Stimulated activated CD8-positive, alpha-beta memory T cell treated with anti-CD3 and anti-CD28 coated beads, Interleukin-12 subunit alpha, Interleukin-12 subunit beta, amount 100 ng/mL, for 4 hours (primary cell): ENCODE data around the gene CASP3.

Experiments
- DNase-seq: peaks from one replicate; pipeline ENCODE4 v3.0.0-alpha.2; 2020; ENCODE audit warnings: low read depth

CASP3 gene

DNA sequence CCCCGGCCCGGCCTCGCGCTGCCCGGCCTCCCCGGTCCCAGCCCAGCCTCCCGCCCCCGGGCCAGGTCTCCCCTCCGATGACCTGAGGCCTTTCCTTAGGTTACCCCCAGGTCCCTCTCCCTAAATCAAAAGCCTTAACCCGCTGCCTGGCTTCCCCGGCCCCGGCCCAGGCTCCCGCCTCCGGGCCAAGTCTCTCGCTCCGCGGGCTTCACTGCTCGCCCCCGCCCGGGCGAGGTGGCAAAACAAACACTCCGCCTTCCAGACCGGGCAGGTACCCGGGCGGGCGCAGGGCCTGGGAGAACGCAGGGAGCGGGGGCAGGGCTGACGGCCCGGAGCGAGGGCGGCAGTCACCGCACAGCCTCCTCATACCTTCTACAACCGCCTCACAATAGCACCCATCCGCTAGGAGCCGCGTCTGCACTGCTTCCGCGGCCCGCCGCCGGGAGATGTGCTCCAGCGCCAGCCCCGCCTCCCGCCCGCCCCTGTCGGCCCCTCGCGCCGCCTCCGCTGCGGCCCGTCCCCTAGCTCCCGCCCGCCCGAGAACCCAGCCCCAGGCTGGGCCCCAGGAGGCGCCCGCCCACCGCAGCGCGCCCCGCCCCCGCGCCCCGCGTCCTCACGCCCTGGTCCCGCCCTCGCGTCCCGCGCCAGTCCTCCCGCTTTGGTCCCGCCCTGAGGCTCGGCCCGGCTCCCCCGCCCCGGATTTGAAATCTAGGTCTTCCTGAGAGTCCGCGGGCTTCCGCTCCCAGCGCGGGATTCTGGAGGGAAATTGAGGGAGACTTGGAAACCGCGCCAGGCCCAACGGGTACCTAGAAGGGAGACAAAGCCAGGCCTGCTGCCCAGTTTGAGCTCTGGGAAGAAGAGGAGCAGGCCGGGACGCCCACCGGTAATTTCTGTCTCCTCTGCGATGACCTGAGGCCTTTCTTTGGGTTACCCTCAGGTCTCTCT, at the start of gene CASP3, which contains the start of gene PRIMPOL:
CASP3 (minus strand) TSS at position 422 of the 945 bp plus-strand sequence. CDS start 10,994 bp downstream, outside the sequence.
PRIMPOL (plus strand) TSS at position 713 of the 945 bp plus-strand sequence. CDS start 7,403 bp downstream, outside the sequence.
- DNase-seq = peak; percentile 96

DNA sequence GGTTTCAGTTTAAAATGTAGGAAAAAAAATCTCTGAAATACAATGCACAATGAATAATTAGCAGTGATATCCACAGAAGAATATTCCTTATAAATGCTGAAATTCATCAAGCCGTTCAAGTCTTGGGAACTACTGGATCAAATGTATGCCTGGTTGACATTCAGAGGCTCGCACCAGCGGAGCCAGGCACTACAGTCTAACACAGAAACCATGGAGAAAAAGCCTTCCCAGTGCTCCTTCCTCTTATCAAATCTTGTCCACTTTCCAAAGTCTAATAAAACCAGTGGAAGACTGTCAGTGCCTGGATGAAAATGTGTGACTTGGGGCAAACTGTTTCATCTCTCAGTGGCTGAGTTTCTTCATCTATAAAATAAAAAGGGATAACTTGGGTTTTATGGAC, 48.7 kb upstream of the CASP3 start:
- DNase-seq = no peak

GRCh38 chr4:184695178-184695896, 46.1 kb upstream of the CASP3 start:
- DNase-seq = no peak

DNA sequence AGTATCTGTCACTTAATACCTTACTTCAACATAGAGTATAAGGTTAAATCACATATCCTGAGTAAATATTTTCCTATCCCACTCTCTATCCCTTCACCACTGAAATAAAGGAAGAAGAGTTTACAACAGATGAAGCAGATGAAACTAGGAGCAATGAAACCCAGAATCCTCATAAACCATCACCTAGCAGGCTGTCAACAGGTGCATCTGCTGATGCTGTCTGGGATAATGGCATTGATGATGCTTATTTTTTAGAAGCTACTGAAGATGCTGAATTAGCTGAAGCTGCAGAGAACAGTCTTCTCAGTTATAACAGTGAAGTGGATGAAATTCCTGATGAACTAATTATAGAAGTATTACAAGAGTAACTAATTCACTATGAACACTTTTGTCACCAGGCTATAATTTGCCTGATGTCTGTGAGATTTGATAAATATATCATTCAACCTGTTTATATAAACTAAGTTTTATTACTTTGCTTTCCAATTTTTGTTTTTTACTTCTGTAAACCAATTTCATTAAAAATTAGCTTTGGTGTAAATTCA, 45.2 kb upstream of the CASP3 start:
- no peak for DNase-seq

DNA sequence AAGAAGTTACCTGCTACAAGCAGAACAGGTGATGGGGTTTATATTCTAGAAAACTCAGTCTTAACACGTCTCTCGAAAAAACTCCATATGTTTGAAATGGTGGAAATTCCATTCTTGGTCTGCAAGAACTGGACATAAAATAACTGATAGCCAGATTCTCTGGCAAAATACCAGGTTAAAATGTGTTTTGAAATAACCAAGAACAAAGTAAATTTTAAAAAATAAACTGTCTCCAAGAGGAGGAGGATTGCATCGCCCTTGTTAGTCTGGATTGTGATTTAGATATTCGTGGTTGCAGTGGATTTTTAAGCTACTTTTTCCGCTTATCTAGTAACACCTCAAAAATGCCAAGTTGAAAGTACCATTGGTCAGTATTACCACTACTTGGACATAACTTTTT, 43.8 kb upstream of the CASP3 start:
- DNase-seq = no peak

DNA sequence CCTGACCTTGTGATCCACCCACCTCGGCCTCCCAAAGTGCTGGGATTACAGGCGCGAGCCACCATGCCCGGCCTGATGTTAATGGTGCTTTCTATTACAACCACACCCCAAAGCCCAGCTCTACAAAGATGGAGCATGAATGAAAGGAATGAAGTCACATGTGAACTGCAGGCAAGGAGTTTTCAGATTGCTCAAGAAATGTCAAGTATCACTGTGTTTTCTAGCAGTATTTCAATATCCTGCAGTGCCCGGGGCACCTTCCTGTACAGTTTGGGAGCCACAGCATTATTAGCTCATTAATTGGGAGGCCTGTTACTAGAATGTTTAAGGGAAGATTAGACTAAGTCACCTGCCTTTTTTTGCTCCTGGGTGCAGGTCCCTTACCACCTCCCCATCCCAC, 40.4 kb upstream of the CASP3 start:
- no peak for DNase-seq

GRCh38 chr4:184688447-184688846, 39.2 kb upstream of the CASP3 start:
- no peak for DNase-seq

DNA sequence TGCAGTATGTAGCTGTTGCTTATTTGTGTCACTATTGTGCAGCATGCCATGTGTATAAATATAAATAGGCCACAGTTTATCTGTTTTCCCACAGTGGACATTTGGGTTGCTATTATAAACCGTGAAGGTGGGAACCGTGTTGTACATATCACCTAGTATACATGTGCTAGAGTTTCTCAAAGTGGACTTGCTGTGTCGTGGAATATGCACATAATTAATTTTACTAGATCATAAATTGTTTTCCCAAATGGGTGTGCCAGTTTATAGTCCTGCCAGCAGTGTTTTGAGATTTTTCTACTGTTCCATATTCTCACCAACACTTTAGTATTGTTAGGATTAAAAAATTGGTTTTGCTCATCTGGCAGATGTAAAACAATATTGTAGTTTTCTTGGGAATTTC, 38.8 kb upstream of the CASP3 start:
- DNase-seq = no peak

GRCh38 chr4:184684491-184685189, 35.4 kb upstream of the CASP3 start:
- no peak for DNase-seq

DNA sequence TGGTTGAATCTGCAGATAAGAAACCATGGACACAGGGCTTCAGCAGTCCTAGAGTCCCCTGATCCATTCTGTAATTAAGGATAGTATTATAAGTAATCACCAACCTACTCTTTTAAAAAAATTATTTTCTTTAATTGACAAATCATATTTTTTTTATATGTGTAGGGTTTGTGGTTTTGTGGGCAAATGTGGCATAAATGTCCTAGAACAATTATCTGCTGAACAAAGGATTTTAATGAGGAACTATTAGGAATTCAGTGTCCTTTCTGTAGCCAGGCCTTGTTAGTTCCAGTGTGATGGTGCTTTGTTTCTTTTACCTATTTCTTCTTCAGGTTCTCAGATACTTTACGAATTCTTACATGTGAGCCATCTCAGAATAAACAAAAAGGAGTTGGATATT, 32.7 kb upstream of the CASP3 start:
- DNase-seq = no peak

DNA sequence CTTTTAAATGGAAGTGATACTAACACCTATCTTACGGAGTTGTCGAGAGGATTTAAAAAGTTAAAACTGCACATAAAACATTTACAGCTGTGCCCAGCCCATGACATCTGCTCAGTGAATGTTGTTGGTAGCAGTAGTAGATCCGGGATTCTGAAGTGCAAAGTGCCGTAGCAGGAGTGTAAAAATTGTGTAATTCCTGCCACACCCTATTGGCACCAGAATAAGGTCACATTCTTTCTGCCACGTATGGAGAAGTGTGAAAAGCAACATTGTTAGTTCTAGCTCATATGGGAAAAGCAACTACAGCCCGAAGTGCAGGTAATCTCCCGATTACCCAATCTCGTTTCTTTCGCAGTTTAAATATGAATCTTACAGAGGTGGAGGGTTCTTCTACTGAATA, 31.5 kb upstream of the CASP3 start:
- no peak for DNase-seq

GRCh38 chr4:184675821-184676492, 26.7 kb upstream of the CASP3 start:
- DNase-seq = no peak

DNA sequence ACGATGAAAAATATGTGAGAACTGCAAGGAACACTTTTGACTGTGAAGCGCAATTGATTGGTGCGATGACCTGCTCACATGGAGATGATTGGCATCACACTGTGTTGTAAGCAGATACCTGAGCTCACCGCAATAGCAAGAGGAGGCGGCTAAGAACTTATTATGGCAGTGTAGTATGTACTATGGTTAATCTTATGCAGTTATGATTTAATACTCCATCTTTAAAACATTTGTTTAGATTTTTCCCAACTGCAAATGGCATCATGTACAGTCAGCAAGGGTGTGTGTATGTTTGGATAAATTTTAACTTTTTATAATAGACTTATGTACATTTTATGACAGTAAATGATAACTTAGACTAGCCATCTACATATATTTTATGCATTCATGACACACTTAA, 25.8 kb upstream of the CASP3 start:
- no peak for DNase-seq

DNA sequence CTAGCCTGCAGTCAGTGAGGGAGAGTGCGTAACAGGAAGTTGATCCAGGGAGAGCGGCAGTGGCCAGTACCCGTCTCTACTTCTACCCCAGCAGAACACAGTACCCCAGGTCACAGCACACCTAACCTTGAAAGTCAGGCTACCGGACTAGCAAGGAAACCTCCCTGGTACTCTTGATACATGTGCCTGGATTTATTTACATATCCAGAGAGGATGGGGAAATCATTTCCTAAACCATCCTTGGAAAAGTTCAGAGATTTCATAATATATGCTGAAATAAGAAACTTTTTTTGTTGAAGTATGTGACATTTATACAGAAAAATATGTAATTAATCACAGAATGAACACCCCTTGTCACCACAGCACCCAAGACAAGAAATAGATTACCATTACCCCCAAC, 24.8 kb upstream of the CASP3 start:
- DNase-seq = no peak

- DNase-seq = no peak
Measured at GRCh38 chr4:184672741-184673140, 23.5 kb upstream of the CASP3 start.

DNA sequence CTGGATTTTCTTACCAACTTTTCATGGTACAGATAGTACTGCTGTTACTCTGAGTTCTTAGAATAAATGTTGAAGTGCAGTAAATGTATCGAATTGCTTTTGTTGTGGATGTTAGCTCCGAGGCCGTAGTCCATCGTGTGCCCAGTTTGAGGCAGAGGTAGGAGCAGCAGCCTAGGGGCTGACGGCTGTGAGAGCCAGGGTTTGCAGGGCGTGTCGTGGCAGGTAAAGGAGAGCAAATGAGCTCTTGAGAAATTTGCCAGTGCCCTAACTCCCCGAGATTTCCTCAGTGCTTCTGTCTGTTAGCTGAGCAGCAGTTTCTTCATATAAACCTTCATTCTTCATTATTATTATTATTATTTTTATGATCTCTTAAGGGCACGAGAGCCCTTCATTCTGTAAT, 21.9 kb upstream of the CASP3 start:
- no peak for DNase-seq

- no peak for DNase-seq
Measured at GRCh38 chr4:184669251-184669650, 20.0 kb upstream of the CASP3 start.

- no peak for DNase-seq
Measured at GRCh38 chr4:184668511-184669114, 19.4 kb upstream of the CASP3 start.

DNA sequence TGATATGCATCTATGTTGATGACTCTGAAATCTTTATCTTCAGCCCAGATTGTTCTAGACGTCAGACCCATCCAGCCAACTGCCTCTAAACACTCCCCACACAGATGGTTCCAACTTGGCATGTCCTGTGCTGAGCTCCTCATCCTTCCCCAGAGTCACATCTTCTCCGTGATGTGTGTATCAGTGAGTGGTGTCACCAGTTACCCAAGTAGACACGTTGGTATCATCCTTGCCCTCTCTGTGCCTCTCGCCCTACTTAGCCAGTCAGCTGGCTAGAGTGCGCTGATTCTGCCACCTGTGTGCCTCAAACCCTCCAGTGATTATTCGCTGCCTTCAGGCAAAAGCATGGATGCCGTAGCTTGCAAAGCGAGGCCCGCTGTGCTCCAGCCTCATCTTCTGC, 18.8 kb upstream of the CASP3 start:
- DNase-seq = no peak

GRCh38 chr4:184666670-184667069, 17.4 kb upstream of the CASP3 start:
- DNase-seq = no peak
